SK-N-SH (cell line): Measurements from ENCODE around the gene TMEM184A. TPM values are rescaled to one million over a fixed set of nuclear protein-coding genes. Genes with fewer than 3 reads are reported as not detected.
A peak's percentile ranks its signal among the peaks of the same experiment; 100 is the strongest.

Experiments
- CTCF ChIA-PET: fragments of 300-600, 350-600 bp; formaldehyde crosslinking; extraction: SDS; loops from one replicate; lab custom pipeline; 2021; lab: Yijun Ruan, JAX
- POLR2A ChIA-PET: fragments of 350-600 bp; sonication (Branson Sonifier 250); formaldehyde crosslinking; extraction: SDS; loops from one replicate; lab custom pipeline; 2020; ENCODE audit warnings: antibody characterized with exemption, inconsistent platforms; lab: Yijun Ruan, JAX
- DNase-seq: peaks from one replicate; pipeline ENCODE4 v3.0.0; 2012
- H2AFZ ChIP-seq: fragments of 200-600 bp; sonication (generic); 2 replicates; pipeline ENCODE4 v1.8.1; 2016; ENCODE audit warnings: antibody characterized with exemption, mild to moderate bottlenecking, low read depth
- H3F3A ChIP-seq: fragments of 200-600 bp; sonication (generic); replicated peaks from 2 replicates; pipeline ENCODE3; 2016; ENCODE audit warnings: antibody characterized with exemption, mild to moderate bottlenecking; ENCODE audit not compliant: insufficient read depth
- H3K27ac ChIP-seq, 2 experiments: fragments of 200-500 bp in 1 of 2; fragments of 200-600 bp in 1 of 2; sonication (Bioruptor generic) in 1 of 2; sonication (generic), shearing (Covaris generic) in 1 of 2; 2 replicates each; pipeline versions ENCODE4 v1.5.1 to v1.6.1; 2014 to 2016; ENCODE audit warnings: low read depth in 2 of 2, inconsistent platforms in 1 of 2, low read length in 1 of 2, mild to moderate bottlenecking in 1 of 2, mixed read lengths in 1 of 2
- H3K27me3 ChIP-seq: fragments of 200-600 bp; sonication (generic), shearing (Covaris generic); 2 replicates; pipeline ENCODE4 v1.6.1; 2016; ENCODE audit warnings: mixed run types; ENCODE audit not compliant: insufficient read depth
- H3K36me3 ChIP-seq, 2 experiments: fragments of 200-500 bp in 1 of 2; fragments of 200-600 bp in 1 of 2; sonication (Bioruptor generic) in 1 of 2; sonication (generic) in 1 of 2; replicated peaks in 1 of 2; 2 replicates each; pipeline versions ENCODE3 to v1.5.1; 2014 to 2016; ENCODE audit warnings: low read length in 1 of 2, mild to moderate bottlenecking in 1 of 2; ENCODE audit not compliant: insufficient read depth in 2 of 2, control insufficient read depth in 1 of 2
- H3K4me1 ChIP-seq, 2 experiments: fragments of 200-500 bp in 1 of 2; fragments of 200-600 bp in 1 of 2; sonication (Bioruptor generic) in 1 of 2; sonication (generic), shearing (Covaris generic) in 1 of 2; 2 replicates each; pipeline versions ENCODE4 v1.5.1 to v1.6.1; 2014 to 2016; ENCODE audit warnings: low read depth in 1 of 2, low read length in 1 of 2, mixed run types in 1 of 2; ENCODE audit not compliant: insufficient read depth in 2 of 2, control insufficient read depth in 1 of 2
- H3K4me2 ChIP-seq: fragments of 200-600 bp; sonication (generic), shearing (Covaris generic); 2 replicates; pipeline ENCODE4 v1.6.1; 2017; ENCODE audit warnings: mixed run types
- H3K4me3 ChIP-seq, 2 experiments: fragments of 200-500 bp in 1 of 2; fragments of 200-600 bp in 1 of 2; sonication (Bioruptor generic) in 1 of 2; sonication (generic), shearing (Covaris generic) in 1 of 2; 2 replicates each; pipeline versions ENCODE4 v1.5.1 to v1.8.1; 2014 to 2016; ENCODE audit warnings: low read depth in 2 of 2, inconsistent platforms in 1 of 2, low read length in 1 of 2, mild to moderate bottlenecking in 1 of 2, mixed read lengths in 1 of 2, moderate library complexity in 1 of 2
- H3K79me2 ChIP-seq: fragments of 200-600 bp; sonication (generic); 2 replicates; pipeline ENCODE4 v1.8.1; 2017; ENCODE audit warnings: mild to moderate bottlenecking; ENCODE audit not compliant: insufficient read depth
- H3K9ac ChIP-seq: fragments of 200-600 bp; sonication (generic); 2 replicates; pipeline ENCODE4 v1.6.1; 2017; ENCODE audit warnings: mixed run types
- H3K9me2 ChIP-seq: fragments of 200-600 bp; sonication (generic); 2 replicates; pipeline ENCODE4 v1.6.1; 2017; ENCODE audit warnings: mixed run types
- H3K9me3 ChIP-seq: fragments of 200-600 bp; sonication (generic); 2 replicates; pipeline ENCODE4 v1.6.1; 2017; ENCODE audit warnings: mixed run types, mild to moderate bottlenecking, moderate library complexity
- H4K20me1 ChIP-seq: fragments of 200-600 bp; sonication (generic); 2 replicates; pipeline ENCODE4 v1.6.1; 2017; ENCODE audit warnings: mild to moderate bottlenecking, mixed run types; ENCODE audit not compliant: insufficient read depth
- CHD2 ChIP-seq: fragments of 150-350 bp; IDR thresholded peaks from 2 replicates; pipeline ENCODE4 v1.6.1; 2018; ENCODE audit warnings: low read length; ENCODE audit not compliant: partially characterized antibody
- CTCF ChIP-seq: fragments of 200-600 bp; sonication (generic); IDR thresholded peaks from 2 replicates; pipeline ENCODE4 v1.6.1; 2017; ENCODE audit warnings: antibody characterized with exemption, mild to moderate bottlenecking, moderate library complexity
- ELF1 ChIP-seq: IDR thresholded peaks from 2 replicates; pipeline ENCODE4 v1.4.0; 2012
- EP300 ChIP-seq, 2 experiments: IDR thresholded peaks; 2 replicates each; pipeline versions ENCODE4 v1.4.0 to v1.6.1; 2012; ENCODE audit warnings: borderline replicate concordance in 1 of 2, low read depth in 1 of 2, low read length in 1 of 2
- FOSL2 ChIP-seq: IDR thresholded peaks from 2 replicates; pipeline ENCODE4 v1.4.0; 2012; ENCODE audit warnings: low read depth, mild to moderate bottlenecking, moderate library complexity, borderline replicate concordance
- FOXJ3 ChIP-seq: sonication (generic); formaldehyde crosslinking; IDR thresholded peaks from 2 replicates; pipeline ENCODE4 v1.5.1; 2020; ENCODE audit warnings: mild to moderate bottlenecking, missing genetic modification reagents
- GABPA ChIP-seq: IDR thresholded peaks from 2 replicates; pipeline ENCODE4 v1.4.0; 2012; ENCODE audit warnings: low read depth, mild to moderate bottlenecking
- IRF3 ChIP-seq: fragments of 150-350 bp; IDR thresholded peaks from 2 replicates; pipeline ENCODE4 v1.6.1; 2016; ENCODE audit warnings: mild to moderate bottlenecking, low read depth, low read length
- JUND ChIP-seq: IDR thresholded peaks from 2 replicates; pipeline ENCODE4 v1.4.0; 2012
- MAX ChIP-seq: IDR thresholded peaks from 2 replicates; pipeline ENCODE4 v1.4.0; 2012; ENCODE audit warnings: low read depth
- MXI1 ChIP-seq: IDR thresholded peaks from 2 replicates; pipeline ENCODE4 v1.6.1; 2012; ENCODE audit warnings: mild to moderate bottlenecking, low read depth, low read length, improper control_type of control experiment
- NFIC ChIP-seq: IDR thresholded peaks from 2 replicates; pipeline ENCODE4 v1.4.0; 2012; ENCODE audit warnings: borderline replicate concordance
- PBX3 ChIP-seq: IDR thresholded peaks from 2 replicates; pipeline ENCODE4; 2012
- RCOR1 ChIP-seq: fragments of 150-350 bp; IDR thresholded peaks from 2 replicates; pipeline ENCODE4 v1.6.1; 2017; ENCODE audit warnings: antibody characterized with exemption, low read length
- RFX5 ChIP-seq: IDR thresholded peaks from 2 replicates; pipeline ENCODE4 v1.6.1; 2012; ENCODE audit warnings: mild to moderate bottlenecking, improper control_type of control experiment, low read length
- RXRA ChIP-seq: IDR thresholded peaks from 2 replicates; pipeline ENCODE4 v1.4.0; 2012; ENCODE audit warnings: low read depth, mild to moderate bottlenecking, borderline replicate concordance
- TAF1 ChIP-seq: IDR thresholded peaks from 2 replicates; pipeline ENCODE4 v1.6.1; 2012; ENCODE audit warnings: low read depth, mild to moderate bottlenecking, low read length, moderate library complexity, borderline replicate concordance
- TEAD4 ChIP-seq: IDR thresholded peaks from 2 replicates; pipeline ENCODE4 v1.4.0; 2012; ENCODE audit warnings: mild to moderate bottlenecking, borderline replicate concordance; ENCODE audit not compliant: insufficient read depth
- USF1 ChIP-seq: IDR thresholded peaks from 2 replicates; pipeline ENCODE4 v1.4.0; 2012; ENCODE audit warnings: low read depth, borderline replicate concordance
- ZBTB33 ChIP-seq: IDR thresholded peaks from 2 replicates; pipeline ENCODE4 v1.4.0; 2012; ENCODE audit warnings: low read depth, borderline replicate concordance
- WGBS: methylation state at CpG from one replicate; pipeline ENCODE4 v1.1.6; 2017; ENCODE audit warnings: low lambda C conversion rate; 5-methylcytosine and 5-hydroxymethylcytosine counted together
- polyA plus RNA-seq, 3 experiments: library from polyadenylated mRNA; depleted of rRNA; stranded (reverse); fragments of >200 nt; gene quantifications; 2 replicates each; pipeline ENCODE4 v1.2.3, GENCODE V29; 2012

Gene TMEM184A
- polyA plus RNA-seq, 1 of the 3 experiments (the other 2 are of a cell fraction), result 1.5 TPM

- Histone ChIP-seq H3K9me3 (no peaks in the 10 kb centered on the region), H3K4me2 (peak overlapping the region; percentile 48; the same call in 1 of the 2 replicates), H3F3A (peaks cover 12% of the 10 kb centered on the region), H2AFZ (0 out of 2 replicates have a peak overlapping the region, but pooled peaks have one; percentile 79), H3K79me2 (no peaks in the 10 kb centered on the region), H3K36me3 (no peaks in the 10 kb centered on the region), H3K9me2 (no peaks in the 10 kb centered on the region), H3K27me3 (no peaks in the 10 kb centered on the region), H3K9ac (no peak overlapping the region), H3K4me1 (peaks cover 14% of the 10 kb centered on the region in 2 experiments; a peak in 3 of 4 replicates), H4K20me1 (no peaks in the 10 kb centered on the region), H3K4me3 (no peak overlapping the region), H3K27ac (no peak overlapping the region)
- TF ChIP-seq IRF3 (no peak), ZBTB33 (no peak), PBX3 (no peak), CHD2 (no peak), FOSL2 (no peak), CTCF (no peak), RCOR1 (no peak), EP300 (IDR thresholded peaks at IDR 0.05; ENCODE audit: borderline replicate concordance in 1 of 2, low read depth in 1 of 2, low read length in 1 of 2) (no peak), RFX5 (no peak), MAX (no peak), RXRA (no peak), JUND (no peak), TEAD4 (no peak), USF1 (no peak), TAF1 (no peak), NFIC (no peak), ELF1 (no peak), MXI1 (no peak), FOXJ3 (CRISPR knock-in tag) (no peak), GABPA (no peak)
- ChIA-PET CTCF (interaction anchor here (0.5 to 3.4 kb wide), 8 partner anchors 12 to 259 kb away, joined by 3 to 24 read pairs (median 4); no protein-coding TSS in a partner anchor), POLR2A (no interaction called here)
- DNase-seq, result peak; percentile 50
- 85% methylated on average over 20 of the region's 20 CpGs for WGBS
These were observed 1.5 kb downstream of the TMEM184A start for GRCh38 chr7:1554333-1555045.
